HFFc6 (cell line): Measurements from ENCODE around the gene WHAMM. TPM values are rescaled to one million over a fixed set of nuclear protein-coding genes. Genes with fewer than 3 reads are reported as not detected.
A peak's percentile ranks its signal among the peaks of the same experiment; 100 is the strongest.

ENCODE experiments used
- DNase-seq: peaks from one replicate; pipeline ENCODE4 v3.0.0-alpha.2; 2018
- H3K27ac Mint-ChIP-seq: 2 replicates; pipeline ENCODE4 v1.8.0; 2020; ENCODE audit warnings: mild to moderate bottlenecking, mixed read lengths
- H3K27me3 Mint-ChIP-seq: 2 replicates; pipeline ENCODE4 v1.8.0; 2021; ENCODE audit warnings: mild to moderate bottlenecking, moderate library complexity, mixed read lengths; ENCODE audit not compliant: insufficient read depth
- H3K36me3 Mint-ChIP-seq: 2 replicates; pipeline ENCODE4 v1.8.0; 2021; ENCODE audit warnings: low read depth, mixed read lengths
- H3K4me1 Mint-ChIP-seq: 2 replicates; pipeline ENCODE4 v1.8.0; 2020; ENCODE audit warnings: low read depth, mixed read lengths
- H3K4me3 Mint-ChIP-seq: 2 replicates; pipeline ENCODE4 v1.8.0; 2020; ENCODE audit warnings: mild to moderate bottlenecking, moderate library complexity, mixed read lengths
- H3K9me3 Mint-ChIP-seq: 2 replicates; pipeline ENCODE4 v1.8.0; 2020; ENCODE audit warnings: mild to moderate bottlenecking, mixed read lengths
- CTCF ChIP-seq: fragments of 200-600 bp; sonication (generic); IDR thresholded peaks from 2 replicates; pipeline ENCODE4 v1.5.0; 2021; ENCODE audit warnings: antibody characterized with exemption, mild to moderate bottlenecking
- total RNA-seq, 6 experiments: library from RNA; stranded (reverse); fragmentation: NEBNext Ultra II Directional; extraction: Animal tissue kit (Norgen Biotek cat#: 25700); gene quantifications; 2 replicates in 1 of 6; 3 replicates in 5 of 6; pipeline ENCODE4 v1.2.3, GENCODE V29; 2021

WHAMM gene
- total RNA-seq, 6 experiments from 2014 or later: 5.8 to 7.4 (median 6.3) TPM

DNA sequence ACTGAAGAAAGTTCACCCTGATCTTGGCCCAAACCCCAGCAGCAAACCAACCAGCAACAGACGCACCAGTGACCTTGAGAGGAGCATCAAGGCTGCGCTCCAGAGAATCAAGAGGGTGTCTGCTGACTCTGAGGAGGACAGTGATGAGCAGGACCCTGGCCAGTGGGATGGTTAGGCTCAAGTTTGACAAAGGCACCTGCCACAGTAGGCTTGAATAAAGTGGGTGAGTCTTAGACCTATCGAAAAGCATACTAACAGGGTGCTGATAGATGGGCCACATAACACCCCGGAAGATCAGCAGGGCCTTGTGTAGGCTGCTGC, 23.9 kb downstream of the WHAMM start:
- H3K4me3 Mint-ChIP-seq: peak overlapping the region; percentile 75; the same call in 1 of the 2 replicates
- peaks cover 56% of the 10 kb centered on the region for H3K36me3 Mint-ChIP-seq
- peaks cover 1% of the 10 kb centered on the region for H3K27me3 Mint-ChIP-seq
- no peaks in the 10 kb centered on the region for H3K9me3 Mint-ChIP-seq
- peaks cover 30% of the 10 kb centered on the region for H3K4me1 Mint-ChIP-seq
- TF ChIP-seq CTCF: no peak
- DNase-seq: no peak
- H3K27ac Mint-ChIP-seq: peak overlapping the region; percentile 96

- Mint-ChIP-seq H3K27ac (no peak overlapping the region), H3K9me3 (no peaks in the 10 kb centered on the region), H3K4me1 (peaks cover 30% of the 10 kb centered on the region), H3K36me3 (peaks cover 45% of the 10 kb centered on the region), H3K4me3 (no peak overlapping the region), H3K27me3 (peaks cover 4% of the 10 kb centered on the region)
- no peak for TF ChIP-seq CTCF
- no peak for DNase-seq
Measured at GRCh38 chr15:82835391-82835917, 26.0 kb downstream of the WHAMM start.

DNA sequence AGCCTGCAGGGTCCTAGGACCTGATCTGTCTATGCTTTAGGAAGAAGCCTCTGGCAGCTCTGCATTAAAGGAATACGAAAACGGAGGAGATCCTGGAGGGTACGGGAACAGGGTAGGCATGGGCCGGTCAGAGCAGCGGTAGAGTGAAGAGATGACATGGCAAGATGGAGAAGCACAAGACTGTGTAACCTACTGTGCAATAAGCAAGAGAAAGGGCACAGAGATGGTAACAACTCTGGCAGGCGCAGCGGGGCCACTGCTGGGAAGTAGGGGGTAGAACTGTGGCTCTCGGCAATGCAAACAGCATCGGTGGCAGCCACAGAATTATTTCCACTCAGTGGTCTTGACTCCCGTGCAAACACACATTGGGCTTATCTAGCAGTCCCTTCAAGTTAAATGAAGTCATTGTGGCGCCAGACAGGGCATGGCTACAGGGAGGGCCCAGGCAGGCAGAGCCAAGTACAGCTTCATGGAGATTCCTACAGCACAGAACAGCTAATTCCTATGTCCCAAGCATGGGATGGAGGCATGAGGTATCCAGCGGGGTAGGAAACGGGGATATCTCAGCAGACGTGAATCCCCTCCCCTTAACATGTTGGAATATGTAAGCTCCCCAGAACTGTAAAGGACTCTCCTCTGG, 28.8 kb downstream of the WHAMM start:
- DNase-seq: no peak
- peaks cover 28% of the 10 kb centered on the region for H3K36me3 Mint-ChIP-seq
- no peak for TF ChIP-seq CTCF
- peaks cover 4% of the 10 kb centered on the region for H3K27me3 Mint-ChIP-seq
- peaks cover 4% of the 10 kb centered on the region for H3K4me1 Mint-ChIP-seq
- no peak overlapping the region for H3K4me3 Mint-ChIP-seq
- no peak overlapping the region for H3K27ac Mint-ChIP-seq
- H3K9me3 Mint-ChIP-seq: no peaks in the 10 kb centered on the region

- H3K27ac Mint-ChIP-seq: no peak overlapping the region
- H3K36me3 Mint-ChIP-seq: peaks cover 23% of the 10 kb centered on the region
- no peaks in the 10 kb centered on the region for H3K9me3 Mint-ChIP-seq
- no peak overlapping the region for H3K4me3 Mint-ChIP-seq
- TF ChIP-seq CTCF: no peak
- DNase-seq: no peak
- H3K27me3 Mint-ChIP-seq: peaks cover 7% of the 10 kb centered on the region
- no peaks in the 10 kb centered on the region for H3K4me1 Mint-ChIP-seq
Measured at GRCh38 chr15:82839136-82839535, 29.7 kb downstream of the WHAMM start.

DNA sequence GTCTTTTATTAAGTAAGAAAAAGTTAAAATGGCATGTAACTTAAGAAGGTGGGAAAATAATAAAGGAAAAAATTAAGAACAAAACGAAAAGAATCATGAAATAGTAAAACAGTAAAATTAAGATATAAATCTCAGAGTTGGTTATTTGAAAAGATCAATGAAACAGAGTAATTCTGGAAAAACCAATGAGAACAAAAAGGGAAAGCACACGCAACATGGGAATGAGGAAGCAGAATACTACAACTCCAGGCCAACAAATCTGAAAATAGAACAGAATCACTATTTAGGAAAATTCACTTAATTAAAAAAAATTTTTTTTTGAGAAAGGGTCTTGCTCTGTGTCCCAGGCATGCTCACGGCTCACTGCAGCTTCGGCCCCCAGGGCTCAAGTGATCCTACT, 30.7 kb downstream of the WHAMM start:
- Mint-ChIP-seq H3K4me1 (no peaks in the 10 kb centered on the region), H3K9me3 (no peaks in the 10 kb centered on the region), H3K36me3 (peaks cover 21% of the 10 kb centered on the region), H3K27me3 (peaks cover 7% of the 10 kb centered on the region), H3K27ac (no peak overlapping the region), H3K4me3 (no peak overlapping the region)
- TF ChIP-seq CTCF: no peak
- DNase-seq: no peak
